Fibroblast of lung (primary cell): Measurements from ENCODE around the gene OSBP.

Experiments
- EZH2 ChIP-seq: IDR thresholded peaks from 2 replicates; pipeline ENCODE4 v1.5.1; 2012; ENCODE audit warnings: low read length, control low read depth, mild to moderate bottlenecking; ENCODE audit errors: missing control alignments
- TF ChIP-seq, protein P1 (sequence below), 2 donors: IDR thresholded peaks in 1 of 2; conservative IDR thresholded peaks in 1 of 2; 1 replicate in 1 of 2; 2 replicates in 1 of 2; pipeline ENCODE4 v1.5.1; 2011 to 2012; ENCODE audit warnings: low read length in 2 of 2, control low read depth in 1 of 2, inconsistent platforms in 1 of 2, low read depth in 1 of 2, mild to moderate bottlenecking in 1 of 2

DNA sequence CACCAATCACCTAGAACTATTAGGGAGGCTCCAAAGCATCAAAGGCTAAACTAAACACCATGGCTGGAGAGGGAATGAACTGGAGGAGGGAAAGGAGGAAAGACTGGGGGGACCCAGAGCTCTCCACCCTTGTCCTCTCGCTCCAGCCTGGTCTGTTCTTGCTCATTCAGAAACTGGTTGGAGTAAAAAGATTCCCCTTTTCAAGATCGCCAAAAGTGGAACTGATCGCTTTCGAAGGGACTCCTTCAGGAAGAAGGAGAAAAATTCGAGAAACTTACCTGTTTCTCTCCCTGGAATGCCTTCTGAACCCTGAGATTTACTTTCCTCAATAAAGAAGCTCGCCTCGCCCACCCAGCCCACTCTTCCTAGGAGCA, 57.3 kb downstream of the OSBP start:
- TF ChIP-seq, protein P1, sequence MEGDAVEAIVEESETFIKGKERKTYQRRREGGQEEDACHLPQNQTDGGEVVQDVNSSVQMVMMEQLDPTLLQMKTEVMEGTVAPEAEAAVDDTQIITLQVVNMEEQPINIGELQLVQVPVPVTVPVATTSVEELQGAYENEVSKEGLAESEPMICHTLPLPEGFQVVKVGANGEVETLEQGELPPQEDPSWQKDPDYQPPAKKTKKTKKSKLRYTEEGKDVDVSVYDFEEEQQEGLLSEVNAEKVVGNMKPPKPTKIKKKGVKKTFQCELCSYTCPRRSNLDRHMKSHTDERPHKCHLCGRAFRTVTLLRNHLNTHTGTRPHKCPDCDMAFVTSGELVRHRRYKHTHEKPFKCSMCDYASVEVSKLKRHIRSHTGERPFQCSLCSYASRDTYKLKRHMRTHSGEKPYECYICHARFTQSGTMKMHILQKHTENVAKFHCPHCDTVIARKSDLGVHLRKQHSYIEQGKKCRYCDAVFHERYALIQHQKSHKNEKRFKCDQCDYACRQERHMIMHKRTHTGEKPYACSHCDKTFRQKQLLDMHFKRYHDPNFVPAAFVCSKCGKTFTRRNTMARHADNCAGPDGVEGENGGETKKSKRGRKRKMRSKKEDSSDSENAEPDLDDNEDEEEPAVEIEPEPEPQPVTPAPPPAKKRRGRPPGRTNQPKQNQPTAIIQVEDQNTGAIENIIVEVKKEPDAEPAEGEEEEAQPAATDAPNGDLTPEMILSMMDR (conservative IDR thresholded peaks at IDR 0.05 in 1 of 2, IDR thresholded peaks at IDR 0.05 in 1 of 2; ENCODE audit: low read depth in 1 of 2, low read length in 2 of 2) = no peak
- no peak for TF ChIP-seq EZH2
